AG04449 (cell line): ENCODE measurements around the gene SLC12A3.

ENCODE experiments used
- CTCF ChIA-PET: fragments of 350-600 bp; formaldehyde crosslinking; extraction: SDS; loops from one replicate; lab custom pipeline; 2021; ENCODE audit warnings: antibody characterized with exemption; lab: Yijun Ruan, JAX
- POLR2A ChIA-PET: fragments of 400-600, 350-600 bp; formaldehyde crosslinking; extraction: SDS; loops from one replicate; lab custom pipeline; 2020; ENCODE audit warnings: antibody characterized with exemption, inconsistent platforms; lab: Yijun Ruan, JAX
- DNase-seq: peaks from one replicate; pipeline ENCODE4 v3.0.0-alpha.2; 2010; ENCODE audit warnings: low read depth, low spot score
- H3K4me3 ChIP-seq: 2 replicates; pipeline ENCODE4 v1.5.1; 2011; ENCODE audit warnings: low read depth, mild to moderate bottlenecking, control low read depth, low read length
- CTCF ChIP-seq: IDR thresholded peaks from one replicate; pipeline ENCODE4 v1.5.1; 2011; ENCODE audit warnings: mild to moderate bottlenecking, moderate library complexity, low read length, control low read depth, inconsistent platforms; ENCODE audit not compliant: insufficient read depth; ENCODE audit errors: missing control alignments

The SLC12A3 gene

GRCh38 chr16:56930486-56931270, 65.7 kb downstream of the SLC12A3 start:
- ChIA-PET POLR2A (interaction anchor here (1.1 to 3.6 kb wide), 4 partner anchors 12 to 58 kb away, joined by 5 to 25 read pairs (median 14); no protein-coding TSS in a partner anchor), CTCF (interaction anchor here (0.8 to 1.3 kb wide), 2 partner anchors 10 to 64 kb away, joined by 3 read pairs; no protein-coding TSS in a partner anchor)
- no peak for TF ChIP-seq CTCF
- DNase-seq = no peak
- H3K4me3 ChIP-seq = no peak overlapping the region

- CTCF ChIA-PET = interaction anchor here (0.8 to 3.6 kb wide), 4 partner anchors 11 to 138 kb away, joined by 3 to 14 read pairs (median 3); no protein-coding TSS in a partner anchor
- peak overlapping the region; percentile 50 for H3K4me3 ChIP-seq
- no peak for DNase-seq
- POLR2A ChIA-PET = interaction anchor here (0.6 to 3.6 kb wide), 21 partner anchors 10 to 189 kb away, joined by 3 to 25 read pairs (median 4); no protein-coding TSS in a partner anchor
- TF ChIP-seq CTCF = no peak
Observed at GRCh38 chr16:56931271-56931891, 66.4 kb downstream of the SLC12A3 start.

GRCh38 chr16:56931892-56932720, 67.1 kb downstream of the SLC12A3 start, which contains the start of gene HERPUD1:
Gene HERPUD1 (plus strand): TSS chr16:56932142. CDS start chr16:56932245, 103 bp downstream.
- POLR2A ChIA-PET = interaction anchor here (0.6 to 3.6 kb wide), 21 partner anchors 9 to 190 kb away, joined by 3 to 25 read pairs (median 4); no protein-coding TSS in a partner anchor
- CTCF ChIA-PET = interaction anchor here (1.3 to 3.6 kb wide), 4 partner anchors 12 to 139 kb away, joined by 3 to 14 read pairs (median 7); no protein-coding TSS in a partner anchor
- peak within 1 kb of the TSS; percentile 89 for H3K4me3 ChIP-seq
- peak; percentile 82 for DNase-seq
- peak; percentile 2 for TF ChIP-seq CTCF

- no peak for DNase-seq
- POLR2A ChIA-PET = interaction anchor here (0.9 to 3.6 kb wide), 11 partner anchors 8 to 140 kb away, joined by 3 to 25 read pairs (median 6); no protein-coding TSS in a partner anchor
- no peak for TF ChIP-seq CTCF
- peak overlapping the region; percentile 89 for H3K4me3 ChIP-seq
- CTCF ChIA-PET = interaction anchor here (0.7 to 3.6 kb wide), 5 partner anchors 15 to 183 kb away, joined by 3 to 14 read pairs (median 3); no protein-coding TSS in a partner anchor
Observed at GRCh38 chr16:56932721-56933619, 68.0 kb downstream of the SLC12A3 start.
